Cardiac septum (tissue), 1 donor: ENCODE results near the gene PRORP. TPM values are rescaled to one million over a fixed set of nuclear protein-coding genes. Genes with fewer than 3 reads are reported as not detected.
"Not testable (repeated sequence)": the region's sequence is repeated elsewhere in the genome, so short reads cannot be mapped to it uniquely, and the experiment has no call there.

Source experiments
- DNase-seq: peaks from one replicate; pipeline ENCODE4 v3.0.0-alpha.2; 2020; ENCODE audit warnings: low spot score
- intact Hi-C: fragments of 100-400 bp; cut with DNase I; formaldehyde crosslinking; loops from one replicate; pipeline ENCODE4 v1.14.0; 2022
- total RNA-seq: library from RNA; stranded (reverse); fragmentation: NEBNext Ultra II Directional; extraction: Animal tissue kit (Norgen Biotek cat#: 25700); gene quantifications from one replicate; pipeline ENCODE4 v1.2.1, GENCODE V29; 2021
- donor health status: DM: no; HTN: no; CAD: no.

PRORP gene
- total RNA-seq, 1 donor from 2014 or later = 19.6 TPM

DNA sequence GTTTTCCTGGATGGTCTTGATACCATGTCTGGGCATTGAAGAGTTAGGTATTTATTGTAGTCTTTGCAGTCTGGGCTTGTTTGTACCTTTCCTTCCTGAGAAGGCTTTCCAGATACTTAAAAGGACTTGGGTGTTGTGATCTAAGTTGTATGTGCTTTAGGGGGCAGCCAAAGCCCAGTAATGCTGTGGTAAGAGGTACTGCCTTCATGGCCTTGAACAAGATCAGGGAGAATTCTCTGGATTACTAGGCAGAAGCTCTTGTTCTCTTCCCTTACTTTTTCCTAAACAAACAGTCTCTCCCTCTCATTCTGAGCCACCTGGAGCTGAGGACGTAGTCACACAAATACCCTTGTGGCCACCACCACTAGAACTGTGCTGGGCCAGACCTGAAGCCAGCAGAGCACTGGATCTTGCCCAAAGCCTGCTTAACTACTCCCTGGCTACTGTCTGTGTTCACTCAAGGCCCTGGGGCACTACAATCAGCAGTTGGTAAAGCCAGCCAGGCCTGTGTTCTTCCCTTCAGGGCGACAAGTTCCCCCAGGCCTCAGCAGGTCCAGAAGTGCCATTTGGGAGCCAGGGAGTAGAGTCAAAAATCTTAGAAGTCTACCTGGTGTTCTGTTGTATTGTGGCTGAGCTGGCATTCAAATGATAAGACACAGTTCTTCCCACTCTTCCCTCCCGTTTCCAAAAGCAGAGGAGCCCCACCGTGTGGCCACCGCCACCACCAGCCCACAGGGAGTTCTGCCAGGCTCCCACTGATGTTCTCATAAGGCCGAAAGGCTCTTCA is 11.4 kb downstream of the PRORP start:
- DNase-seq = no peak
- intact Hi-C loops = no loop called here

DNA sequence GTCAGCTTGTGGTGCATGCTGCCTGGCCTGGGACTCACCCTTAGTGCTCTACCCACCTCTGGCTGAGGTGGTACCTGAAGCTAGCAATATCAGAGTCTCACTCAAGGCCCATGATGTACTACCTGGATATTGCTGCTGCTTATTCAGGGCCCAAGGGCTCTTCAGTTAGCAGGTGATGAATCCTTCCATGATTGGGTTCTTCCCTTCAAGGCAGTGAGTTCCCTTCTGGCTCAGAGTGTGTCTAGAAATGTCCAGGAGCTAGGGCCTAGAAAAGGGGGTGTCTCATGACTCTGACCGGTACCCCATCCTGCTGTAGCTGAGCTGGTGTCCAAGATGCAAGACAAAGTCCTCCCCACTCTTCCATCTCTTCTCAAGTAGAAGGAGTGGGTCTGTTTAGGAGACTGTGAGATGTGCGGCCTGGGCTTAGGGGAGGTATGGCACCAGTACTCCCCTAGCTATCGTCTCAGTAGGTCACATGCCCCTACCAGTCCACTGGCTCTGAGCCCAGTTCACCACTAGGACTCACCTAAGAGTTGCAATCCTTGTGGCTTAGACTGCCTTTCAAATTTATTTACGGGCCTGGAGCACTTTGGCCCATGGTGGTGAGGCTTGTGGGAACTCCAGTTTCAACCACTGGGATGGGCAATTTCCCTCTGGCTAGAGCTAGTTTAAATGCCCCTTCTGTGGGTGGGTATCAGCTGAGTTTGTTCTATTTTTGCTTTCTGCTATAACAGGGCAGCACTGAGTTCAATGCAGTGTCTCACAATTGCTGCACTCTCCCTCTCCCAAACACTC is 12.2 kb downstream of the PRORP start:
- DNase-seq = no peak
- intact Hi-C loops = no loop called here

DNA sequence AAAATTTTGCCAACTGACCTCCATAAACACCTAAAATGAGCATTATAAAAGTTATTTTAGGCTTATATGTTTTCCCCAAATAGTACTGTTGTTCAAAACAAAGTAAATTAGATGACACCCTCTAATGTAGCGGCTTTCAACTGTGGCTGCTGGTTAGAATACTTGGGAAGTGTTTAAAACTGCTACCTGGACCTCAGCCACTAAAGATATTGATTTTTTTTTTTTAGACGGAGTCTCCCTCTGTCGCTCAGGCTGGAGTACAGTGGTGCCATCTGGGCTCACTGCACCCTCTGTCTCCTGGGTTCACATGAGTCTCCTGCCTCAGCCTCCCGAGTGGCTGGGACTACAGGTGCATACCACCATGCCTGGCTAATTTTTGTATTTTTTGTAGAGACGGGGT is 16.2 kb downstream of the PRORP start:
- DNase-seq = no peak
- intact Hi-C loops = no loop called here

DNA sequence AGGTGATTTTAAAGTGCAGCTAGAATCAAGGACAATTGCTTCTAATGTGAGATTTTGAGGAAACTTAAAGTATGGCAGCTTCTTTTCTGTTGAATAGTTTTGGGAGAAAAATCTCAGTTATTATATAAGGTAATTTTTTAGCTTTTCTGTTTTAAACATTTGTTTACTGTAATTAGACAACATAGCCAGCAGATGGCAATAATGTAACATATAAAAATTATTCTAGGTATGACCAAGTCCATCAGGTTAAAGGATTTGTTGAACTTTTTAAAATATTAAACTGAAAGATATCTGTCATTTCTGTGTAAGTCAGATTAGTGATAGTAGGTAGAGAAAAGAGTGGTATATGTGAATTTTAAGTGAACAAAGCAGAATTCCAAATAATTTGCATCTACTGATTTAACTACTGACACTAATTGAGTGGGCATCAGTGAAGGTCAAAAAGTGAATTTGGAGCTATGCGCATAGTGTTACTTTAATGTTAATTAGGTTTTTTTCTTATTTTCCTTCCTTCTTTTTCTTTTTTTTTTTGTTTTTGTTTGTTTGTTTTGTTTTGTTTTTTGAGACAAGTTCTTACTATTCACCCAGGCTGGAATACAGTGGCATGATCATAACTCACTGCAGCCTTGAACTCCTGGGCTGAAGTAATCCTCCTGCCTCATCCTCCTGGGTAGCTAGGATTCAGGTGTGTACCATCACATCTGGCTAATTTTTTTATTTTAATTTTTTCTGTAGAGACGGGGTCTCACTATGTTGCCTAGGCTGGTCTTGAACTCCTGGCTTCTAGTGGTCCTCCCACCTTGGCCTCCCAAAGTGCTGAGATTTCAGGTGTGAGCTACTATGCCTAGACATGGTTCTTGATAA is 18.6 kb downstream of the PRORP start:
- intact Hi-C loops = loop anchor here (2.0 kb wide), 1 partner anchor 272 kb away; no protein-coding TSS in a partner anchor
- no peak for DNase-seq

DNA sequence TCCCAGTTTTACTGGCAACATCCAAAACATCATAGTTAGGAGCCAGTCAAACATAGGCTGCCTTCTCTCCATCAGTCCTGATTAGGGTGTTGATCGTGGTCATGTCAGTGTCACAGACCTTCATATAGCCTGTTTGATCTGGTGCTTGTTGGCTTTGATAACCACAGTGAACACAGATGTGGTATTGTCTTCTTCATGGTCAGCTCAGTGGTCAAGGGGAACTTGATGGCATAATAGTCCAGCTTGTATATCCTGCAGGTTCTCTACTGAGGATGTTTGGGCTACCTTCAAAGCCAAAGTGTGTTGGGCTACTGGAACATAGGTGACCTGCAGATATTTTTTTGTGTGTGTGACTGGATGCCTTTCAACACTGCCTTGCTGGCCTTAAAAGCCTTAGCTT is 21.7 kb downstream of the PRORP start:
- DNase-seq = no peak
- intact Hi-C loops = no loop called here

DNA sequence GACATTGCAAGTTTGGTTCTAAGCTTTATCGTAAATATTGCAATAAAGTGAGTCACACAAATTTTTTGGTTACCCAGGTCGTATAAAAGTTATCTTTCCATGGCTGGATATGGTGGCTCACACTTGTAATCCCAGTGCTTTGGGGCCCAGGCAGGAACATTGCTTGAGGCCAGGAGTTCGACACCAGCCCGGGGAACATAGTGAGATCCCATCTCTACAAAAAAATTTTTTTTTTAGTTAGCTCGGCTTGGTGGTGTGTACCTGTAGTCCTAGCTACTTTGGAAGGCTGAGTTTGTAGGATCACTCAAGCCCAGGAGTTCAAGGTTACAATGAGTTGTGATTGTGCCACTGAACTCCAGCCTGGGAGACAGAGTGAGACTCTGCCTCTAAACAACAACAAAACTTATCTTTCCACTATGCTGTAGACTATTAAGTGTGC is 24.4 kb downstream of the PRORP start:
- DNase-seq = no peak
- intact Hi-C loops = no loop called here

DNA sequence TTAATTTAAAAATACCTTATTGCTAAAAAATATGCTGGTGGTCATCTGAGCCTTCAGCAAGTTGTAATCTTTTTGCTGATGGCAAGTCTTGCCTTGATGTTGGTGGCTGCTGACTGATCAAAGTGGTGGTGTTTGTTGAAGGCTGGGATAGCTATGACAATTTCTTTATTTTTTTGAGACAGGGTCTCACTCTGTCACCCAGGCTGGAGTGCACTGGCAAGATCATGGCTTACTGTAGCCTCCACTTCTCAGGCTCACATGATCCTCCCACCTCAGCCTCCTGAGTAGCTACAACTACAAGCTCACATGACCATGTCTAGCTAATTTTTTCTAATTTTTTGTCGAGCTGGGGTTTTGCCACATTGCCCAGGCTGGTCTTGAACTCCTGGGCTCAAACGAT is 24.8 kb downstream of the PRORP start:
- intact Hi-C loops = no loop called here

DNA sequence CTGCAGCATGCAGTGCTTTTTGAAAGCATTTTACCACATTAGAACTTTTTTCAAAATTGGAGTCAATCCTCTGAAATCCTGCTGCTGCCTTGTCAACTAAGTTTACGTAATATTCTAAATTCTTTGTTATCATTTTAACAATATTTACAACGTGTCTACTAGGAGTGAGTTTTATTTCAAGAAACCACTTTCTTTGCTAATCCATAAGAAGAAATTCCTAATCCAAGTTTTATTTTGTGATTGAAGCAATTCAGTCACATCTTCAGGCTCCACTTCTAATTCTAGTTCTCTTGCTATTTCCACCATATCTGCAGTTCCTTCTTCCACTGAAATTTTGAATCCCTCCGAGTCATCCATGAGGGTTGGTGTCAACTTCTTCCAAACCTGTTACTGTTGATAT is 25.4 kb downstream of the PRORP start:
- intact Hi-C loops = no loop called here
- DNase-seq = no peak

More for the DNA sequence above, 24.8 kb downstream of the PRORP start:
- DNase-seq = no peak

DNA sequence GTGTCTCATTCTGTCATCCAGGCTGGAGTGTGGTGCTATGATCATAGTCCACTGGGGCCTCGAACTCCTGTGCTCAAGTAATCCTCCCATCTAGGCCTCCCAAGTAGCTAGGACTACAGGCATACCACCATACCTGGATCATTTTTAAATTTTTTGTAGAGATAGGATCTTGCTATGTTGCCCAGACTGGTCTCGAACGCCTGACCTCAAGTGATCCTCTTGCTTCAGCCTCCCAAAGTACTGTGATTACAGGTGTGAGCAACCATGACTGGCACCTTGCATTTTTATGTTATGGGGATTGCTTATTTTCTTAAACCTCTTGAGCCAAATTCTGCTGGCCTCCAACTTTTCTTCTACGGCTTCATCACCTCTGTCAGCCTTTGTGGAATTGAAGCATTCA is 26.9 kb downstream of the PRORP start:
- DNase-seq = no peak
- intact Hi-C loops = no loop called here

DNA sequence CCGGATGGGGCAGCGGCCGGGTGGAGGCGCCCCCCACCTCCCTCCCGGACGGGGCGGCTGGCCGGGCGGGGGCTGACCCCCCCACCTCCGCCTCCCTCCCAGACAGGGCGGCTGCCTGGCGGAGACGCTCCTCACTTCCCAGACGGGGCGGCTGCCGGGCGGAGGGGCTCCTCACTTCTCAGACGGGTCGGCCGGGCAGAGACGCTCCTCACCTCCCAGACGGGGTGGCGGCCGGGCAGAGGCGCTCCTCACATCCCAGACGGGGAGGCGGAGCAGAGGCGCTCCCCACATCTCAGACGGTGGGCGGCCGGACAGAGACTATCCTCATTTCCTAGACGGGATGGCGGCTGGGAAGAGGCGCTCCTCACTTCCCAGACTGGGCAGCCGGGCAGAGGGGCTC is 30.2 kb downstream of the PRORP start:
- intact Hi-C loops, DNase-seq: not testable (repeated sequence)

DNA sequence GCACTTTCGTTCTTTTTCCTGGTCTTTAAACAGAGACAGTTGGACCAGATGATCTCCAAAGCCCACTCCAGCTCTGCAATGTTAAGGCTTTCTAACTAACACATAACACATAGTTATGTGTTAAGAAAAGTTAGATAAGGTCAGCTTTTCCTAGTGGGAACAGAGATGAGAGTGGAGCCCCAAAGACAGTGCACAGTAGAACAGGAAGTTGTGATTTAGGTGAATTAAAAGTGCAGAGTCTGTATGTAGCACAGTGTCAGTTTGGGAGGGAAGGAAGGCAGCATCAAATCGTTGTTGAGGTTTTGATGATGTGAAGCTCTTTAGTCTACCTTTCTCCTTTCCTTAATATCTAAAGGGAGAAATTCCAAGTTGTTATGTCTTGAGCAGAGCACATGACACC is 31.7 kb downstream of the PRORP start:
- intact Hi-C loops = no loop called here
- no peak for DNase-seq

DNA sequence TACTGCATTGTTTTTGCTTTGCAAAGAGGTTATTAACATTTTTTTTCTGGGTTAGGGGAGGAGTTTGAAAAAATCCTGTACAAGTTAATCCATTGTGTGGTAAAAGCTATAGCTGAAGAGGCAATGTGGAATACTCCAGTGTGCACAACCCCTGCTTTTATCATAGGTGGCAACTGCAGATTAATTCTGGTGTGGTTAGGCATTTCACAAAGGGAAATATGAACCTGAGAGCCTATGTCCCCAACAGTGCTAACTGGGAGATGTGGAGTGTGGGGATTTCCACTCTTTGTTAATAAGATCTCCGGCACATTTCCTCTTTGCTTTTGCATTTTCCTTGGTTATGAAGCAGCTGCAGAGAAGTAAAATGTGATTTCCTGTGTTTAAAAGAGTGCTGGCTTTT is 33.6 kb downstream of the PRORP start:
- no peak for DNase-seq
- intact Hi-C loops = no loop called here

DNA sequence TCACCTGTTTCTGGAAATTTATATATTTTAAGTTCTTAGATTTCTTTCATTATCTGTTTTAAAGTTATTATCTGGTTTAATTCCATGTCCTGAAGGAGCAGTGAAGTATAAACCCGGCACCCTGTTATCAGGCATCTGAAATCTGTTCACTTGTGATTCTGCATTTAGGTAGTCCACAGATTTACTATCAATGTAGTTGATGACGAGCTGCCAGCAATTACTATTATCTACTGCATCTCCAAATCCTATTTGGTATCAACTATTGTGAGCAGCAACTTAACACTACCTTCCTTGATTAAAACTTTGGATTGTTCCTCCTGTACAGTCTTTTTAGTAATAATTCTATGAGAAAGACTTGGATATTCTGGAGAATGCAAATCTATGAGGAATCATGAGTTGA is 36.1 kb downstream of the PRORP start:
- DNase-seq = no peak
- intact Hi-C loops = no loop called here

DNA sequence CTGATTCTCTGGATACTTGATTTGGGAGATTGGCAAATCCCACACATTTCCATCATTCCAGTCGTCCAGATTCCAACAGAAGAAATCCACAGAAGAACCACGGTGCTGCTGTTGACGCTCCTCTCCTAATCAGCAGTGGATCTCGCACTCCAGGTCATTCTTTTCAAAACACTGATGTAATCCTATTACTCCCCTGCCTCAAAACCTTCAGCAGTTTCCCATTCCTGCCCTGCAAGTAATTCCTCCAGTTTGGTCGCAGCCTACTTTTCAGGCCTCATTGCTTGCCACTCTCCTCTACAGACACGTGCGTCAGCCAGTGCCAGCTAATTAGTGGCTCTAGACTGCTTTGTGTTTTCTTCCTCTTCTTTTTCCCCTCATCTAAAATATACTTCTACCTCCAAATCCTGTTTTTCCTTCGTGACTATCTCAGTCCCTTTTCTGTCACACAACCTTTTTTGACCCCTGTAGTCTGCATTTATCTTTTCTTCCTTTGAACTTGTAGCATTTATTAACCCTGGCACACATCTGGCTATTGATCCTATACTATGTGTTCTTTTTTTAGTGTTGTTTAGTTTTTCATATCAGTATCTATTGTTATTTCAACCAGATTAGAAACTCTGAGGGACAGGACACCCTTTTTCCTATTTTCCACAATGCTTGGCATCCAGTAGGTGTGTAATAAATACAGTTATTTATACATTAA is 36.8 kb downstream of the PRORP start:
- DNase-seq = no peak
- intact Hi-C loops = no loop called here

DNA sequence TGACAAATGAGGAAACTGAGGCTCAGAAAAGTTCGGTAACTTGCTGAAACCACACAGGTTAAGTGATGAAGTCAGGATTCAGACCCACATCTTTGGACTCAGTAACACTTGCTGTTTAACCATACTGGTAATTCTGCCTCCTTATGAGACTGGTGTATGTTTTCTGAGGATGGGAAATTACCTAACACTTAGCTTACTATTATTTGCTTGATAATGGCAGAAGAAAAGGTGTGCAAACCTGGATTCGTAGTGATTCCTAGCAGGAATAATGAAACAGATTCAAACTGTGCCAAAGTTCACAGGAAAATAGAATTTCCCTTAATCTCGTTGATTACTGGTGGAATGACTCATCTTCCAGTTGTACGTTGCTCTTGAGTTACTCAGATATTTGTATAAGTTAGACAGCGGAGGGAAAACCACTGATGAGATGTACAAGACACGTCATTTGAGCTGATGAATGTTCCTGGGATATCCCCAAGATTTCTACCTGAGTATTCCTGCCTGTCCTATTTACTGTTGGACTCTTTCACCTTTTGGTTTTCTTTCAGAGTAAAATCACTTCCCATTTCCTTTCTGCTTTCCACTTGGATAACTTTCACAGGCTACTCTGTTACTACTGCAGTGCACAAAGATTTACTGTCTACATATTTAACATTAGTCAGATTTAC is 37.5 kb downstream of the PRORP start:
- intact Hi-C loops = no loop called here
- no peak for DNase-seq

DNA sequence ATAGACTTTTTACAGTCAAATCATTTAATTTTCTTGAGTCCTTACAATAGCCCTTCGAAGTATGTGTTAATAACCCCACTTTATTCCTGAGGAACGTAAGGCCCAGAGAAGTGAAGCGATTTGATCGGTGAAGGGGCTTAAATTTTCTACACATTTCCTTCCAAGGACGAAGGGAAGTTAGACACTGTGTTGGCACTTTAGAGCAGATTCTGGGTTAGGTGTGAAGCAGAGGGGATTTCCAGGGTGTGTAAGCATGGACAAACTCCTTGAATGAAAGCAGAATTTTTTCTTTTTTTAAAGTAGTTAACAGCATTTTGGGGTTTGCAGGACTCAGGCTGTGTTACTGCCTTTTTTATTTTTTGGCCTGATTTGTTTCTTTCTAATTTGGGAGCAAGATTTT is 38.9 kb downstream of the PRORP start:
- DNase-seq = no peak
- intact Hi-C loops = no loop called here

DNA sequence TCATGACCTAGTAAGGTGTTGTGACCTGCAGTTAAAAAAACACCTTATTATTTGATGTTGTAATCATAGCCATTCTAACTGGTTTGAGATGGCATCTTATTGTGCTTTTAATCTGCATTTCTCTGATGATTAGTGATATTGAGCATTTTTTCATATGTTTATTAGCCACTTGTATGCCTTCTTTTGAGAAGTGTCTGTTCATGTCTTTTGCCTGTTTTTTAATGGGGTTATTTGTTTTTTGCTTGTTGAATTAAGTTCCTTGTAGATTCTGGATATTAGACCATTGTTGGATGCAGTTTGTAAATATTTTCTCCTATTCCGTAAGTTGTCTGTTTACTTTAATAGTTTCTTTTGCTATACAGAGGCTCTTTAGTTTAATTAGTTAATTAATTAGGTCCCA is 41.0 kb downstream of the PRORP start:
- intact Hi-C loops = no loop called here
- DNase-seq = no peak

DNA sequence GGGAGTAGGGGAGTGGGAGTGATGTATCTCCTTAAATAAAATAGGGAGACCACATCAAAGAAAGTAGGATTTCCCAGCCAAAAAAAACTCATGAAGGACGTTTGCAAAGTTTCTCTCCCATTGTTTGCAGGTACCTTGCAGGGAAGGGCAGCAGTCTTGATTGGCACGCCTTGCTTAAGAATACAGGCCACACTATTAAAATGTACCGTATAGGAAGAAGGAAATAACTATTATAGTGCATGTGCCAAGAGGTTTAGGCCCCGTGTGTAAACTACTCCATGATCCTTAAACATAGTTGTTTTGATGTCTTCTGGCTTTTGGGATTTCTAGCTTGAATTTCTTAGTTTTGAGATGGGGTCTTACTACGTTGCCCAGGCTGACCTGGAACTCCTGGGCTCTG is 42.5 kb downstream of the PRORP start:
- no peak for DNase-seq
- intact Hi-C loops = no loop called here

DNA sequence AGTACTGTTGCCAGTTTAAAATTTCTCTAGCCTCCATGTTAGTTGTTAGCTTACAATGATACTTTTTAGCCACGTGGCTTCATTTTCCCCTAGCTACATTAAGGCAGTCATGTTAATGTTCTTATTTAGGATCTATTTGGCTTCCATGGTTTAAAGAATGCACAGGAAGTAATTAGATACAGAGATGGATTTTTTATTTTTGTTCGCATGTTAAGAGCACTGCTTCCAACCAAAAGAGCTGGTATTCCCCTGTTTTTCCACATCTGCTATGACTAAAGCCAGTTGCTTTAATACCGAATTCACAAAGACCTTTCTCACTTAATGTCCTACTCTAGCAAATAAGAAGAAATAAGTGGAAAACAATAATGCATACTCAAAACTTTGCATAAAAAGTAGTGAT is 45.1 kb downstream of the PRORP start:
- intact Hi-C loops = no loop called here
- DNase-seq = no peak
